ENCODE measurements around the gene FABP1.

The FABP1 gene

GRCh38 chr2:88127888-88128653 is at the start of gene FABP1:
Gene FABP1 (minus strand): TSS chr2:88128062. CDS start chr2:88128017, 45 bp downstream.
- DNase-seq (ENCODE audit: low read depth), result no peak

- no peak for DNase-seq (ENCODE audit: low read depth)
Observed at GRCh38 chr2:88177556-88177955, 49.7 kb upstream of the FABP1 start.

GRCh38 chr2:88176352-88176984 is 48.6 kb upstream of the FABP1 start:
- no peak for DNase-seq (ENCODE audit: low read depth)

- no peak for DNase-seq (ENCODE audit: low read depth)
Observed at GRCh38 chr2:88172882-88173281, 45.0 kb upstream of the FABP1 start.

GRCh38 chr2:88171966-88172365 is 44.1 kb upstream of the FABP1 start:
- DNase-seq (ENCODE audit: low read depth), result no peak

- DNase-seq (ENCODE audit: low read depth), result no peak
Observed at GRCh38 chr2:88170472-88170892, 42.6 kb upstream of the FABP1 start.

GRCh38 chr2:88168386-88168785 is 40.5 kb upstream of the FABP1 start:
- no peak for DNase-seq (ENCODE audit: low read depth)

- no peak for DNase-seq (ENCODE audit: low read depth)
Observed at GRCh38 chr2:88167740-88168139, 39.9 kb upstream of the FABP1 start.

GRCh38 chr2:88165332-88166003 is 37.6 kb upstream of the FABP1 start:
- DNase-seq (ENCODE audit: low read depth), result no peak

- no peak for DNase-seq (ENCODE audit: low read depth)
Observed at GRCh38 chr2:88161446-88162244, 33.8 kb upstream of the FABP1 start.

GRCh38 chr2:88160517-88160916 is 32.7 kb upstream of the FABP1 start:
- DNase-seq (ENCODE audit: low read depth), result no peak

GRCh38 chr2:88159955-88160415 is 32.1 kb upstream of the FABP1 start:
- no peak for DNase-seq (ENCODE audit: low read depth)

- DNase-seq (ENCODE audit: low read depth), result no peak
Observed at GRCh38 chr2:88159481-88159880, 31.6 kb upstream of the FABP1 start.

- no peak for DNase-seq (ENCODE audit: low read depth)
Observed at GRCh38 chr2:88148929-88149438, 21.1 kb upstream of the FABP1 start.

- no peak for DNase-seq (ENCODE audit: low read depth)
Observed at GRCh38 chr2:88147145-88147544, 19.3 kb upstream of the FABP1 start.

GRCh38 chr2:88146590-88146989 is 18.7 kb upstream of the FABP1 start:
- DNase-seq (ENCODE audit: low read depth), result no peak

- DNase-seq (ENCODE audit: low read depth), result no peak
Observed at GRCh38 chr2:88144914-88145497, 17.1 kb upstream of the FABP1 start.

GRCh38 chr2:88144271-88144670 is 16.4 kb upstream of the FABP1 start:
- no peak for DNase-seq (ENCODE audit: low read depth)

- DNase-seq (ENCODE audit: low read depth), result no peak
Observed at GRCh38 chr2:88141952-88142351, 14.1 kb upstream of the FABP1 start.

GRCh38 chr2:88139804-88140203 is 11.9 kb upstream of the FABP1 start:
- DNase-seq (ENCODE audit: low read depth), result no peak

- DNase-seq (ENCODE audit: low read depth), result no peak
Observed at GRCh38 chr2:88139203-88139702, 11.4 kb upstream of the FABP1 start.

Data from stimulated activated CD8-positive, alpha-beta memory T cell treated with anti-CD3 and anti-CD28 coated beads, Interleukin-15, amount 100 ng/mL, for 24 hours (primary cell).